A673 (cell line): Measurements from ENCODE around the gene CNGA1. TPM values are rescaled to one million over a fixed set of nuclear protein-coding genes. Genes with fewer than 3 reads are reported as not detected.

ENCODE experiments used
- BruUV-seq: library from RNA; stranded (reverse); fragments of 400-500 nt; replicated peaks from 2 replicates; lab custom pipeline; 2021; lab: Mats Ljungman, UMichigan
- CTCF ChIA-PET: fragments of 300-600 bp; sonication (Branson Sonifier 250); formaldehyde crosslinking; loops from one replicate; lab custom pipeline; 2022; ENCODE audit warnings: antibody characterized with exemption; lab: Charles Lee
- POLR2A ChIA-PET: fragments of 300-600 bp; sonication (Branson Sonifier 250); formaldehyde crosslinking; loops from one replicate; lab custom pipeline; 2022; ENCODE audit warnings: antibody characterized with exemption; ENCODE audit not compliant: low non-redundant PET; lab: Charles Lee
- DNase-seq: peaks from one replicate; pipeline ENCODE4 v3.0.0-alpha.2; 2015; ENCODE audit warnings: low spot score
- H3K27ac ChIP-seq: fragments of 200-600 bp; sonication (generic); 2 replicates; pipeline ENCODE4 v1.5.1; 2016; ENCODE audit warnings: mixed run types, low read depth, mild to moderate bottlenecking, mixed read lengths, antibody characterized with exemption, low read length; ENCODE audit not compliant: poor library complexity, severe bottlenecking
- H3K27me3 ChIP-seq: fragments of 200-600 bp; sonication (generic); replicated peaks from 2 replicates; pipeline ENCODE4 v1.6.1; 2017; ENCODE audit warnings: mixed run types, low read depth, mild to moderate bottlenecking, mixed read lengths, antibody characterized with exemption, low read length; ENCODE audit not compliant: insufficient read depth, poor library complexity
- H3K36me3 ChIP-seq: fragments of 200-600 bp; sonication (generic); 2 replicates; pipeline ENCODE4 v1.6.1; 2016; ENCODE audit warnings: mixed run types, mild to moderate bottlenecking, mixed read lengths, antibody characterized with exemption, low read length; ENCODE audit not compliant: insufficient read depth, poor library complexity, severe bottlenecking
- H3K4me1 ChIP-seq: fragments of 200-600 bp; sonication (generic); 2 replicates; pipeline ENCODE4 v1.6.1; 2017; ENCODE audit warnings: mixed run types, mild to moderate bottlenecking, mixed read lengths, antibody characterized with exemption, low read length; ENCODE audit not compliant: insufficient read depth, poor library complexity, severe bottlenecking
- H3K4me3 ChIP-seq: fragments of 200-600 bp; sonication (generic); 2 replicates; pipeline ENCODE4 v1.5.1; 2016; ENCODE audit warnings: low read depth, mixed run types, mild to moderate bottlenecking, mixed read lengths, low read length; ENCODE audit not compliant: poor library complexity, severe bottlenecking
- H3K9me3 ChIP-seq: fragments of 200-600 bp; sonication (generic); 2 replicates; pipeline ENCODE4 v1.6.1; 2016; ENCODE audit warnings: mixed run types, low read depth, mild to moderate bottlenecking, mixed read lengths, antibody characterized with exemption, low read length; ENCODE audit not compliant: poor library complexity, severe bottlenecking
- CTCF ChIP-seq: fragments of 300-800, 200-600 bp; sonication (generic); conservative IDR thresholded peaks from 2 replicates; pipeline ENCODE4 v1.5.1; 2017; ENCODE audit warnings: low read depth, mild to moderate bottlenecking, antibody characterized with exemption, low read length, moderate library complexity, mixed read lengths
- EZH2 ChIP-seq: fragments of 200-600 bp; sonication (generic); IDR thresholded peaks from 2 replicates; pipeline ENCODE4 v1.6.1; 2017; ENCODE audit warnings: borderline replicate concordance, low read depth, mild to moderate bottlenecking, mixed read lengths, antibody characterized with exemption, low read length; ENCODE audit not compliant: poor library complexity, severe bottlenecking
- intact Hi-C: fragments of 100-400 bp; cut with micrococcal nuclease; formaldehyde crosslinking; loops from one replicate; pipeline ENCODE4 v1.10.0; 2022; ENCODE audit not compliant: unreplicated experiment
- total RNA-seq: library from RNA; stranded (reverse); gene quantifications from 2 replicates; pipeline ENCODE4 v1.2.3, GENCODE V29; 2021

The CNGA1 gene
- total RNA-seq, 1 experiment from 2014 or later = 0.39 TPM

DNA sequence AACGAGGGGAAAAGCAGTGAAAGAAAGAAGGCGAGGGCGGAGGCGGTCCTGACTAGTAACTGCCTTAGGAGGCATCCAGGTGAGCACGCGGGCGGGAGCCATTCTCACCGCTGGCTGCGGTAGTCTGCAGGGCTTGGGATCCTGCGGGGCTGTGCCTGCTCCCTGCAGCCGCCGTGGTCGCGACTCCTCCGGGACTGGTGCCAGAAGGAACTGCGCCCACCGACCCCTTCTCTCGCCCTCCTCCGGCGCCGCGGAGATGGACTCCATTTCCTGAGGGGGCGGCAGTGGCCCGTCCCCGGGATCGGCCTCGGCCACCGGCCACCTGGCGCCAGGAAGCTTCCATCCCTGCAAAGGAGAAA lies 102.6 kb downstream of the CNGA1 start:
- BruUV-seq = no TSS peak
- H3K36me3 ChIP-seq = peaks cover 13% of the 10 kb centered on the region
- intact Hi-C loops = no loop called here
- DNase-seq = peak; percentile 14
- H3K27ac ChIP-seq = peak overlapping the region; percentile 77
- peak overlapping the region; percentile 99 for H3K4me3 ChIP-seq
- ChIA-PET POLR2A (no interaction called here), CTCF (no interaction called here)
- no peaks in the 10 kb centered on the region for H3K4me1 ChIP-seq
- no peak for TF ChIP-seq CTCF
- TF ChIP-seq EZH2 = no peak
- H3K27me3 ChIP-seq = no peaks in the 10 kb centered on the region
- no peaks in the 10 kb centered on the region for H3K9me3 ChIP-seq

- H3K36me3 ChIP-seq = peaks cover 13% of the 10 kb centered on the region
- no peaks in the 10 kb centered on the region for H3K27me3 ChIP-seq
- H3K27ac ChIP-seq = no peak overlapping the region
- intact Hi-C loops = no loop called here
- H3K9me3 ChIP-seq = no peaks in the 10 kb centered on the region
- ChIA-PET CTCF (no interaction called here), POLR2A (no interaction called here)
- DNase-seq = no peak
- peak overlapping the region; percentile 99 for H3K4me3 ChIP-seq
- H3K4me1 ChIP-seq = no peaks in the 10 kb centered on the region
- TF ChIP-seq CTCF = no peak
- TF ChIP-seq EZH2 = no peak
- BruUV-seq = TSS peak; percentile 69
Measured at GRCh38 chr4:47913330-47913729, 103.2 kb downstream of the CNGA1 start.

DNA sequence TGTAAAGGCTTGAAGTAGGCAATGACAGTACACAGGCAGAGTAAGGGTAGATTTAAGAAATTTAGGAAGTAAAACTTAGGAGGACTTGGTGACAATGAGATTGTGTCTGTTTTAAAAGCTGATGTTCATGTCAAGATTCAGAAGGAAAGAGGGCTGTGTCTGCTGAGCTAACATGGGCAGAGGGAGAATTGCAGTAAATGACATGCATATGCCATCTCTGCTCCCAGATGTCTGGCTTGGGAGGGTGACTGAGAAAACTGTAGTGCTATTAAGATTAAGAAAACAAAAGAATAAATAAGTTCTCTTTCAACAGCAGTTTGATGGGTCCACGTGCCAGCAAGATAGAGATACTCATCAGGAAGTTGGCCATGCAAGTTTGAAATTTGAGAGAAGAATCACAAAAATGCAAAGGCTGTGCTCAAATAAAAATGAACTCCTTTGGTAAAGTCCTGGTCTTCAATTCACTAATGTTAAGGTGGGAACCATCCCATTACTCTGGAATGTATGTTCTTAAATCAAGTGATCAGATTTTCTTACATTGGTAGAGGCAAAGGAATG lies 109.3 kb downstream of the CNGA1 start:
- Histone ChIP-seq H3K4me3 (no peak overlapping the region), H3K9me3 (no peaks in the 10 kb centered on the region), H3K27me3 (no peaks in the 10 kb centered on the region), H3K36me3 (peaks cover 31% of the 10 kb centered on the region), H3K27ac (no peak overlapping the region), H3K4me1 (peaks cover 8% of the 10 kb centered on the region)
- DNase-seq = peak; percentile 6
- TF ChIP-seq CTCF (no peak), EZH2 (no peak)
- ChIA-PET CTCF (no interaction called here), POLR2A (no interaction called here)
- intact Hi-C loops = no loop called here
- no TSS peak for BruUV-seq
